Uterus (tissue), 2 donors: ENCODE measurements around the gene PAPSS1.

Experiments
- POLR2A ChIP-seq, 2 donors: fragments of 450-650 bp; IDR thresholded peaks; one replicate each; pipeline ENCODE4 v1.6.1; 2016; ENCODE audit warnings: antibody characterized with exemption in 2 of 2, mild to moderate bottlenecking in 1 of 2, moderate library complexity in 1 of 2
- TF ChIP-seq, protein P1 (sequence below), 4 experiments: fragments of 200-600 bp in 2 of 4; fragments of 450-650 bp in 2 of 4; sonication (generic) in 2 of 4; IDR thresholded peaks; one replicate each; pipeline ENCODE4 v1.5.1; 2016 to 2019; ENCODE audit warnings: antibody characterized with exemption in 4 of 4, mild to moderate bottlenecking in 2 of 4, moderate library complexity in 1 of 4

DNA sequence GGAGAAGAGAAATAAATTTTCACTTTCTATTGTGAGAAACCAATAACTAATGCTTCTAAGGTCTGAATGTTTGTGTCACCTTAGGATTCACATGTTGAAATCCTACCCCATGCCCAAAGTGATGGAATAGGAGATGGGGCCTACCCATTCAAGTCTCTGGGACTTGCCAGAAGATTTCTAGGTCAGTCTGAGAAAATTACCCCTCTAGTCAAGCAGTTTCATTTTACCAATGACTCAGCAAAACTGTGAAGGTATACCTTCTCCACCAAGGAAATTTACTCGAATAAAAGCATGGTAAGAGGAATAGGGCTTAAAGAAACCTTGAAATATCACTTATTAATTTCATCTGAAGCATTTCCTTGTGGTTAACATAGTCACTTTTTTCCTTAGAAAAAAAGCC, 23.5 kb upstream of the PAPSS1 start:
- TF ChIP-seq, protein P1, sequence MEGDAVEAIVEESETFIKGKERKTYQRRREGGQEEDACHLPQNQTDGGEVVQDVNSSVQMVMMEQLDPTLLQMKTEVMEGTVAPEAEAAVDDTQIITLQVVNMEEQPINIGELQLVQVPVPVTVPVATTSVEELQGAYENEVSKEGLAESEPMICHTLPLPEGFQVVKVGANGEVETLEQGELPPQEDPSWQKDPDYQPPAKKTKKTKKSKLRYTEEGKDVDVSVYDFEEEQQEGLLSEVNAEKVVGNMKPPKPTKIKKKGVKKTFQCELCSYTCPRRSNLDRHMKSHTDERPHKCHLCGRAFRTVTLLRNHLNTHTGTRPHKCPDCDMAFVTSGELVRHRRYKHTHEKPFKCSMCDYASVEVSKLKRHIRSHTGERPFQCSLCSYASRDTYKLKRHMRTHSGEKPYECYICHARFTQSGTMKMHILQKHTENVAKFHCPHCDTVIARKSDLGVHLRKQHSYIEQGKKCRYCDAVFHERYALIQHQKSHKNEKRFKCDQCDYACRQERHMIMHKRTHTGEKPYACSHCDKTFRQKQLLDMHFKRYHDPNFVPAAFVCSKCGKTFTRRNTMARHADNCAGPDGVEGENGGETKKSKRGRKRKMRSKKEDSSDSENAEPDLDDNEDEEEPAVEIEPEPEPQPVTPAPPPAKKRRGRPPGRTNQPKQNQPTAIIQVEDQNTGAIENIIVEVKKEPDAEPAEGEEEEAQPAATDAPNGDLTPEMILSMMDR (IDR thresholded peaks at IDR 0.05) = no peak
- no peak for TF ChIP-seq POLR2A (IDR thresholded peaks at IDR 0.05)
